ENCODE measurements around the gene BCL7C.

DNA sequence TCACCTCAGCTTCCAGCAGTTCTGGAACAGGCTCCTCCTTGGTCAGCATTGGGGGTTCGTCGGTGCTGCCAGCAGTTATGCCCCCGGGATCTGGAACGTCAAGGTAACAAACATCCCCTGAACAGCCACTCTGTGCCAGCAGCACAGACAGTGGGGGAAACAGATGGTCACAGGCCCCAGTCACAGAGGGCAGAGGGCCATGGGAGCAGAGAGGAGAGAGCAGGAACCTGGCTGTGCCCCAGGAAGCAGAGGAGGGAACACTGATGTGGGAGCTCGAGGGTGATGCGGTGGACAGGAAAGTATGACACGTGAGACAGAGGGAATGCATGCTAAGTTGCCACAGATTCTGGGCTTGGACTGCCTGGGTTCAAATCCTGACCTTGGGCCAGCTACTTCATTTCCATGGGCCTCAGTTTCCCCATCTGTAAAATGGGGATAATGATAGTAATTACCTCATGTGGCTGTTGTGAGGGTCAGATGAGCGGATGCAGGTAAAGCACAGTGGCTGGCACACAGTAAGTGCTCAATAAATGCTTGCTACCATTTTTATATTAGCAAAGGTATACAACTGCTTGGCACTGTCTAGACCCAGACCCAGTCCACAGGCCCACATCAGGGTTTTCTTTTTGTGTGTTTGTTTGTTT, 4.9 kb downstream of the BCL7C start:
- TF ChIP-seq, protein P1, sequence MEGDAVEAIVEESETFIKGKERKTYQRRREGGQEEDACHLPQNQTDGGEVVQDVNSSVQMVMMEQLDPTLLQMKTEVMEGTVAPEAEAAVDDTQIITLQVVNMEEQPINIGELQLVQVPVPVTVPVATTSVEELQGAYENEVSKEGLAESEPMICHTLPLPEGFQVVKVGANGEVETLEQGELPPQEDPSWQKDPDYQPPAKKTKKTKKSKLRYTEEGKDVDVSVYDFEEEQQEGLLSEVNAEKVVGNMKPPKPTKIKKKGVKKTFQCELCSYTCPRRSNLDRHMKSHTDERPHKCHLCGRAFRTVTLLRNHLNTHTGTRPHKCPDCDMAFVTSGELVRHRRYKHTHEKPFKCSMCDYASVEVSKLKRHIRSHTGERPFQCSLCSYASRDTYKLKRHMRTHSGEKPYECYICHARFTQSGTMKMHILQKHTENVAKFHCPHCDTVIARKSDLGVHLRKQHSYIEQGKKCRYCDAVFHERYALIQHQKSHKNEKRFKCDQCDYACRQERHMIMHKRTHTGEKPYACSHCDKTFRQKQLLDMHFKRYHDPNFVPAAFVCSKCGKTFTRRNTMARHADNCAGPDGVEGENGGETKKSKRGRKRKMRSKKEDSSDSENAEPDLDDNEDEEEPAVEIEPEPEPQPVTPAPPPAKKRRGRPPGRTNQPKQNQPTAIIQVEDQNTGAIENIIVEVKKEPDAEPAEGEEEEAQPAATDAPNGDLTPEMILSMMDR (conservative IDR thresholded peaks at IDR 0.05; ENCODE audit: low read depth, low read length), result no peak
- TF ChIP-seq EZH2 (IDR thresholded peaks at IDR 0.05; ENCODE audit: borderline replicate concordance, low read depth, low read length, poor library complexity, severe bottlenecking), result no peak
